GM21360 (cell line): ENCODE data around the gene MTA3.

Source experiments
- ATAC-seq: cut with Tn5 transposase; IDR thresholded peaks from one replicate; pipeline ENCODE4 v1.9.1; 2021; ENCODE audit warnings: mild to moderate bottlenecking, moderate library complexity; ENCODE audit not compliant: unreplicated experiment

MTA3 gene

GRCh38 chr2:42799881-42800280 lies 231.4 kb downstream of the MTA3 start:
- no peak for ATAC-seq

- no peak for ATAC-seq
Measured at GRCh38 chr2:42800461-42800962, 232.1 kb downstream of the MTA3 start.

GRCh38 chr2:42800981-42801380 lies 232.5 kb downstream of the MTA3 start:
- ATAC-seq: no peak

DNA sequence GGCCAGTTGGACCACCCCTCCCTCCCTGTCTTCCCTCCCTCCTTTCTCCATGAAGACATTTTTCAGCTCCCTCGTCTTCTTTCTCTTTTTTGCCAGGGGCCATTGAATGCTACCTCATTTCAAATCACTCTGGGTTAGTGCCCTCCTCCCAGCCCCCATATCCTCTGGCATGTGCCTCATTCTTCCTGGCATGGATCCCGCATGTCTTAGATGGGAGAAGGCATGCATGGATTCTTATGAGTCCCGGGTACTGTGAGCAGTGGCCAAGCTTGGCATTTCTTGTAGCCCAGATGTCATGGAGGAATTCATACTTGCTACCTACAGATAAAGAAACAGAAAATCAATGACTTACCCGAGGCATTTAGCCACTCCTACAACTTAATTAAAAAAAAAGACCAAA lies 232.9 kb downstream of the MTA3 start:
- ATAC-seq: no peak

GRCh38 chr2:42802150-42802549 lies 233.7 kb downstream of the MTA3 start:
- no peak for ATAC-seq

DNA sequence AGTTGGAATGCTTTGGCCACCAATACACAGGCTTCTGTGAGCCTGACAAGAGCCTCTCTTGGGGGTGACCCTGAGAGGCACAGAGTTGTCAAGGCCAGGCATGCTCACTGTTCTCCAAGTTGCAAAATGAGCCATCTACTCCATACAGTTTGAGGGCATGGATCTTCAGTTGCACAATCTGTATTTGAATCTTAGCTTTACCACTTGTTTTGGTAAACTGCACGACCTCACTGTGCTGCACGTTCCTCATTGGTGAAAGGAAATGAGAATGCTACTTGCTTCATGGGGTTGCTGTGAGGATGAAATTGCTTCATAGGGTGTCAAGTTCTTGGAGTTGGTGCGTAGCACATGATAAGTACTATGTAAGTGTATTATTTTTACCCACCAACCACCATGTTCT lies 235.9 kb downstream of the MTA3 start:
- ATAC-seq: no peak

- no peak for ATAC-seq
Measured at GRCh38 chr2:42804891-42805290, 236.5 kb downstream of the MTA3 start.
